Fibroblast of mammary gland (primary cell): ENCODE data around the gene STT3B.

ENCODE experiments used
- DNase-seq: peaks from one replicate; pipeline ENCODE4 v3.0.0-alpha.2; 2010; ENCODE audit warnings: low read depth
- H3K4me3 ChIP-seq: 2 replicates; pipeline ENCODE4 v1.5.1; 2011; ENCODE audit warnings: low read depth, mild to moderate bottlenecking, low read length, moderate library complexity; ENCODE audit not compliant: control insufficient read depth
- CTCF ChIP-seq: conservative IDR thresholded peaks from 2 replicates; pipeline ENCODE4 v1.5.1; 2011; ENCODE audit warnings: low read depth, low read length, inconsistent platforms; ENCODE audit not compliant: control insufficient read depth, insufficient read depth

STT3B gene

GRCh38 chr3:31654998-31655397, 122.3 kb downstream of the STT3B start:
- no peak for DNase-seq
- H3K4me3 ChIP-seq: no peak overlapping the region
- no peak for TF ChIP-seq CTCF

- TF ChIP-seq CTCF: no peak
- no peak overlapping the region for H3K4me3 ChIP-seq
- peak; percentile 7 for DNase-seq
Observed at GRCh38 chr3:31659246-31659645, 126.5 kb downstream of the STT3B start.

- DNase-seq: no peak
- no peak for TF ChIP-seq CTCF
- no peak overlapping the region for H3K4me3 ChIP-seq
Observed at GRCh38 chr3:31661286-31661685, 128.6 kb downstream of the STT3B start.

GRCh38 chr3:31661993-31662670, 129.4 kb downstream of the STT3B start:
- no peak for TF ChIP-seq CTCF
- DNase-seq: no peak
- no peak overlapping the region for H3K4me3 ChIP-seq

GRCh38 chr3:31664031-31664430, 131.3 kb downstream of the STT3B start:
- no peak overlapping the region for H3K4me3 ChIP-seq
- no peak for TF ChIP-seq CTCF
- no peak for DNase-seq

GRCh38 chr3:31667582-31667981, 134.9 kb downstream of the STT3B start:
- TF ChIP-seq CTCF: no peak
- no peak overlapping the region for H3K4me3 ChIP-seq
- no peak for DNase-seq

GRCh38 chr3:31668242-31668641, 135.5 kb downstream of the STT3B start:
- DNase-seq: no peak
- H3K4me3 ChIP-seq: no peak overlapping the region
- no peak for TF ChIP-seq CTCF
